ENCODE measurements around the gene ZNF559. TPM values are rescaled to one million over a fixed set of nuclear protein-coding genes. Genes with fewer than 3 reads are reported as not detected.

ZNF559 gene
- total RNA-seq, 4 donors from 2014 or later, result 10.3 to 22.3 (median 14.2) TPM

DNA sequence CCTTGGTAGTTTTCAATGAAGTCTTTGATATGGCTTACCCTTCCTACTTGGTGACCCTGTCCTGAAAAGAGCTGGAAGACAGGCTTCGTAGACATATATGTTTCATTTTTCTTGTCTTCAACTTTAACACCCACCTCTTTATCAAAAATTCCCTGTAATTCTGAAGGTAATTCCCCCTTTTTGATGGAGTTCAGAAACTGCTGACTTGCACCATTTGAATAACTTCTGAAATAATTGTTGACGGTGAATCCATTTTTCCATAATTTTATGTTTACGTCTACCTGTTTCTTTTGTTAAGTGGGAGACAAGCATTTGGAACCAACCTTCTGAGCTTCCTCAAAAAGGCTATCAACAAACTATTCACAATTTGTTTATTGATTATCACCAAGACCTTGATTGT is 24.3 kb downstream of the ZNF559 start:
- H3K27ac ChIP-seq, result no peak overlapping the region
- H3K9me3 ChIP-seq, result peaks cover 0 to 77% (median 25%) of the 10 kb centered on the region in 4 donors
- peaks cover 0 to 14% (median 0%) of the 10 kb centered on the region in 3 donors for H3K36me3 ChIP-seq
- TF ChIP-seq, protein P1, sequence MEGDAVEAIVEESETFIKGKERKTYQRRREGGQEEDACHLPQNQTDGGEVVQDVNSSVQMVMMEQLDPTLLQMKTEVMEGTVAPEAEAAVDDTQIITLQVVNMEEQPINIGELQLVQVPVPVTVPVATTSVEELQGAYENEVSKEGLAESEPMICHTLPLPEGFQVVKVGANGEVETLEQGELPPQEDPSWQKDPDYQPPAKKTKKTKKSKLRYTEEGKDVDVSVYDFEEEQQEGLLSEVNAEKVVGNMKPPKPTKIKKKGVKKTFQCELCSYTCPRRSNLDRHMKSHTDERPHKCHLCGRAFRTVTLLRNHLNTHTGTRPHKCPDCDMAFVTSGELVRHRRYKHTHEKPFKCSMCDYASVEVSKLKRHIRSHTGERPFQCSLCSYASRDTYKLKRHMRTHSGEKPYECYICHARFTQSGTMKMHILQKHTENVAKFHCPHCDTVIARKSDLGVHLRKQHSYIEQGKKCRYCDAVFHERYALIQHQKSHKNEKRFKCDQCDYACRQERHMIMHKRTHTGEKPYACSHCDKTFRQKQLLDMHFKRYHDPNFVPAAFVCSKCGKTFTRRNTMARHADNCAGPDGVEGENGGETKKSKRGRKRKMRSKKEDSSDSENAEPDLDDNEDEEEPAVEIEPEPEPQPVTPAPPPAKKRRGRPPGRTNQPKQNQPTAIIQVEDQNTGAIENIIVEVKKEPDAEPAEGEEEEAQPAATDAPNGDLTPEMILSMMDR (IDR thresholded peaks at IDR 0.05), result no peak
- TF ChIP-seq POLR2A (IDR thresholded peaks at IDR 0.05), result no peak
- H3K4me1 ChIP-seq, result no peaks in the 10 kb centered on the region
- H3K4me3 ChIP-seq, result no peak overlapping the region
- no peaks in the 10 kb centered on the region for H3K27me3 ChIP-seq
- DNase-seq, result no peak

DNA sequence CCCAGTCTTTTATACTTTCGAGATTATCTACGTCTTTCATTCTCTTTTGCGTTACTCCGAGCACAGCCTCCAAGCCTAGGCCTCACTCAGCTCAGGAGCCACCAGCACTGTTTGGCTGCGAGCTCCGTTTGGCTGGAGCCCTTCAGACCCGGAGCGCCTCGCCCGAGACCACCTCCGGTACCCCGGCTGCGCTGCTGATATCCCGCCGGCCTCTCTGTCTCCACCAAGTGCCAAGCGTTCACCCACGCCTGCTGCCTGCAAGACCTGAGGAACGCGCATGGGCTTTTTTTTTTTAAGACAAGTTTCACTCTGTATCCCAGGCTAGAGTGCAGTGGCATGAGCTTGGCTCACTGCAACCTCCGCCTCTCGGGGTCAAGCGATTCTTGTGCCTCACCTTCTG is 24.7 kb downstream of the ZNF559 start:
- Histone ChIP-seq H3K9me3 (peaks cover 0 to 73% (median 21%) of the 10 kb centered on the region in 4 donors), H3K27me3 (no peaks in the 10 kb centered on the region), H3K4me3 (no peak overlapping the region), H3K36me3 (peaks cover 0 to 10% (median 0%) of the 10 kb centered on the region in 3 donors), H3K27ac (no peak overlapping the region), H3K4me1 (no peaks in the 10 kb centered on the region)
- TF ChIP-seq, protein P1 (IDR thresholded peaks at IDR 0.05), result no peak
- no peak for TF ChIP-seq POLR2A (IDR thresholded peaks at IDR 0.05)
- DNase-seq, result no peak

DNA sequence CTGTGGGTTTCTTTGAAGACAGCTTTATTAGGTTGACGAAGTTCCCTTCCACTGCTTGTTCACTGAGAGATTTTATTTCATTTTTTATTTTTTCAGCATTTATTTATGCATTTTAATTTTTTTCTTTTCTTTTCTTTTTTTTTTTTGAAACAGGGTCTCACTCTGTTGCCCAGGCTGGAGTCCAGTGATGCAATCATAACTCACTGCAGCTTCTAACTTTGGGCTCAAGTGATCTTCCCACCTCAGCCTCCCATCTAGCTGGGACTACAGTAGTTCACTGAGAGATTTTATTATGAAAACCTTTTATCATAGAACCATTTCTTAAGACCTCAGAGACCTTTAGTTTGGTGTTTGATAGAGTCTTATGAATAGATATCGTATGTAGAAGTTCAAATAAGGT is 28.5 kb downstream of the ZNF559 start:
- H3K27me3 ChIP-seq, result no peaks in the 10 kb centered on the region
- TF ChIP-seq, protein P1 (IDR thresholded peaks at IDR 0.05), result no peak
- no peak for TF ChIP-seq POLR2A (IDR thresholded peaks at IDR 0.05)
- no peak overlapping the region for H3K27ac ChIP-seq
- DNase-seq, result no peak
- H3K9me3 ChIP-seq, result peaks cover 0 to 61% (median 20%) of the 10 kb centered on the region in 4 donors
- H3K36me3 ChIP-seq, result no peaks in the 10 kb centered on the region
- H3K4me1 ChIP-seq, result no peaks in the 10 kb centered on the region
- H3K4me3 ChIP-seq, result no peak overlapping the region

DNA sequence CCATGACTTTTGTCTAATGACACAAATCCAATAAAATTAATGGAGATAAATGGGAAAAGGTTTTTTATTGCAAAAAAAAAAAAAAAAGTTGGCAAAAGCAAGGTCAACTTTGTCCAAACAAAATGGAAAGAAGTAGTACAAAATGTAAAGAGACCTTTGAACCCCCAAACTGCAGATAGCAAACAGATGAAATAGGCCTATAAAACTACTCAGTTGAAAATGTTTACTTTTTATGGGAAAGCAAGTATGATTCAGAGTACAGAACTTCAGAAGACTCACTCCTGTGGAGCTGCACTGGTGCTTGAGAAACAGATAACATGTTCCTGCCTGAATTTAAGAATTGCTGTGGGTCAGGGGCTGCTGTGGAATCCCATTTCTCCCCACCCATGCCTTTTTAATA is 29.0 kb downstream of the ZNF559 start:
- H3K27ac ChIP-seq, result no peak overlapping the region
- no peaks in the 10 kb centered on the region for H3K4me1 ChIP-seq
- no peaks in the 10 kb centered on the region for H3K27me3 ChIP-seq
- TF ChIP-seq POLR2A (IDR thresholded peaks at IDR 0.05), result no peak
- TF ChIP-seq, protein P1 (IDR thresholded peaks at IDR 0.05), result no peak
- no peak for DNase-seq
- no peak overlapping the region for H3K4me3 ChIP-seq
- peaks cover 0 to 61% (median 18%) of the 10 kb centered on the region in 4 donors for H3K9me3 ChIP-seq
- no peaks in the 10 kb centered on the region for H3K36me3 ChIP-seq

DNA sequence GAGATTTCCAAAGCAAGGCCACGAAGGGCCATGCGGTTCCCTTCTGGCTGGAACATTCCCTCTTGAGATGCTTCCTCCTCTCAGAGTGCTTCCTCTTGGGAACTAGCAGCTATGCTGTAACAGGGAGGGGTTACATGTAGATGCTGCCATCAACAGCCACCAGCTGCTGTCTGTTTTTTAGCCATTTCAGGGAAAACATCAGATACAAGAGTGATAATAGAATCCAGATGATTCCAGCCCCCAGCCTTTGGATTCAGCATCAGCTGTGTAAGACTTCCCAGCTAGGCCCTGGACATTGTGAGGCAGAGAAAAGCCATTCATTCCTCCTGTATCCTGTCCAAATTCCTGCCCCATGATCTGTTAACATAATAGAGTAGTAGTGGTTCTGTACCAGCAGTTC is 30.7 kb downstream of the ZNF559 start:
- no peak for DNase-seq
- H3K36me3 ChIP-seq, result no peaks in the 10 kb centered on the region
- no peak overlapping the region for H3K4me3 ChIP-seq
- H3K27ac ChIP-seq, result no peak overlapping the region
- H3K27me3 ChIP-seq, result no peaks in the 10 kb centered on the region
- peaks cover 0 to 63% (median 14%) of the 10 kb centered on the region in 4 donors for H3K9me3 ChIP-seq
- H3K4me1 ChIP-seq, result no peaks in the 10 kb centered on the region
- TF ChIP-seq, protein P1 (IDR thresholded peaks at IDR 0.05), result no peak
- TF ChIP-seq POLR2A (IDR thresholded peaks at IDR 0.05), result no peak

DNA sequence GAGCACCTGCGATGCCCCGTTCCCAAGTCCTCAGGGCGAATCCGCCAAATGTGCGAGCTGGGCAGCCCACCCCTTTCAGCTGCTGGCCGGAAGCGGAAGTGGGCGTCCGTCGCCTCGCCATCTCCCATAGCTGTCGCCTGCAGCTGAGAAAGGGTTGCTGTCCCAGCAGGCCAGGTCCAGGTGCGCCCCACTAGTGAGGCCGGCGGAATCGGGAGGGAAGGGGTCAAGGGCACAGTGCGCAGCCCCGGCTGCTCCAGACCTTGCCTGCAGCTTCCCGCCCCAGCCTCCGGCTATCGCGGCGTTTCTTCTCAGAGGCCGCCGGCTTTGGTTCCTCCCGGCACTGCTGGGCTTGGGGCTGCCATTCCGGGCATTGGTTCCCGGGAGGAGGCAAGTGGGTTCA is 38.9 kb downstream of the ZNF559 start, which contains the start of gene ZNF177:
ZNF177 (plus strand) TSS at position 109 of the 400 bp plus-strand sequence. CDS start 15,299 bp downstream, outside the sequence.
- Histone ChIP-seq H3K27me3 (no peaks in the 10 kb centered on the region), H3K9me3 (peaks cover 0 to 77% (median 13%) of the 10 kb centered on the region in 4 donors), H3K4me1 (no peaks in the 10 kb centered on the region), H3K36me3 (no peaks in the 10 kb centered on the region), H3K4me3 (no peak within 1 kb of the TSS), H3K27ac (no peak within 1 kb of the TSS)
- no peak for TF ChIP-seq POLR2A (IDR thresholded peaks at IDR 0.05)
- TF ChIP-seq, protein P1 (IDR thresholded peaks at IDR 0.05), result no peak
- no peak for DNase-seq

Measured in Peyer's patch (tissue), 4 donors.